Stimulated activated CD4-positive, alpha-beta T cell treated with anti-CD3 and anti-CD28 coated beads, TNF-alpha, amount 100 ng/mL, for 24 hours (primary cell): Measurements from ENCODE around the gene CDR2L.
"Not testable (repeated sequence)": the region's sequence is repeated elsewhere in the genome, so short reads cannot be mapped to it uniquely, and the experiment has no call there.

Experiments
- DNase-seq, 3 experiments: peaks; one replicate each; pipeline ENCODE4 v3.0.0-alpha.2; 2020; ENCODE audit warnings: low read depth in 3 of 3

Gene CDR2L

GRCh38 chr17:74959826-74960515 is 27.5 kb upstream of the CDR2L start:
- no peak for DNase-seq

DNA sequence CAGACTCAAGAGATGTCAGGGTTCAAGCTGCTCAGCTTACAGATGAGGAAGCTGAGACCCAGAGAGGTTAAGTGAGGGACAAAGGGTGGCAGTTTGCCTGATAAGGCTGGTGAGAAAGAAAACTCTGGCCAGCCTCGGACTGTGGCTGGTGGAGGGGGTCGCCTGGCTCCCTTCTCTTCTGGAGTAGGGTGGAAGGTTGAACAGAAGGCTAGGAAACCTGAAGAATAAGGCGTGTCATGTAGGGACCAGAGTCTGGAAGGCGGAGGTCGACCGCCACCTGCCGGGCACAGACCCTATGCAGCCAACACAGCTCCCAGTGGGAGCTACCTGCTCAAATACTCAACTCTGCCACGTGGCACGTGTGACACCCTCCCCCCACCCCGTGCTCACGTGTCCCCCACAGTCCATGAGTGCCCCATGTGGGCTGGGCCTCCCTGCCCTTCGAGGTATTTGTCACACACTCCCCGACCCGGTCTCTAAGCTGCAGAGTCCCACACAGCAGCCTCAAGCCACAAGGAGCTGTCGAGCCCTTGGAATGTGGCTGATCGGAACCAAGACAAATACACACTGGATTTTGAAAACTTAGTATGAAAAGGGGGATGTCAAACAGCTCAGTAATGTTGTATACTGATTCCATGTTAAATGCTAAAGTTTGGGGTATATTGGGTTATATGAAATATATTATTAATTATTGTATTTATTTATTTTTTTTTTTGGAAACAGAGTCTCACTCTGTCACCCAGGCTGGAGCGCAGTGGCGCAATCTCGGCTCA is 26.7 kb upstream of the CDR2L start:
- DNase-seq: peak in 2 of 3 experiments; percentile 18 to 61

DNA sequence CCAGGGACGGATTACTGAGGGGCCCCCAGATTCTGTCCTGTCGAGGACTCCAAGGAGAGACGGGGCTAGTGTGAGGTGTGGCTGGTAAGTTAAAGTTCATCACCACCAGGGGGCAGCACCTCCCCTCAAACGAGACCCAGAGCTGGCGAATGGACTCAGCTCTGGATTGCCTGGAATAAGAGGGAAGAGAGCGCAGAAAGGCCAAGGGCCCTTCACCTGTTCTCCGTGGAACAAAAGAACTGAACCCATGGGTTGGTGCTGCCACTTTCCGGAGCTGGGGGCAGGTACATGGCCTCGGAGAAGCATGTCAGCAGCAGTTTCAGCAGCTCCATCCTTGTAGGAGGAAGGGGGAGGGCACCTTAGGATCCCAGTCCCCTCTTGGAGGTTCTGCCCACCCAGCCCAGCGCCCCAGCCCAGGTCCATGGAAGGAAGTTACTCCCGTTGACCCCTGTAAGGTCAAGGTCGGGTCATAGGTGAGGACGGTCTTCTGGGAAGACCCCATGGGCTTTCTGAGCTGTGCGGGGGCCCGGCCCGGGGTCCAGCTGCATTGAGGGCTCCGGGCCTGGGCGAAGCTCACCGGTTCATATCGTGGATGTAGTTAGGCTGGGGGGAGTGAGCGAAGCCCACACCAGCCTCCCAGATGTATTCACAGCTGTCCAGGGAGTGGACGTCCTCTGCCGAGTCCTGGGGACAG is 25.6 kb upstream of the CDR2L start:
- DNase-seq: peak; percentile 78 to 84 (median 84)

DNA sequence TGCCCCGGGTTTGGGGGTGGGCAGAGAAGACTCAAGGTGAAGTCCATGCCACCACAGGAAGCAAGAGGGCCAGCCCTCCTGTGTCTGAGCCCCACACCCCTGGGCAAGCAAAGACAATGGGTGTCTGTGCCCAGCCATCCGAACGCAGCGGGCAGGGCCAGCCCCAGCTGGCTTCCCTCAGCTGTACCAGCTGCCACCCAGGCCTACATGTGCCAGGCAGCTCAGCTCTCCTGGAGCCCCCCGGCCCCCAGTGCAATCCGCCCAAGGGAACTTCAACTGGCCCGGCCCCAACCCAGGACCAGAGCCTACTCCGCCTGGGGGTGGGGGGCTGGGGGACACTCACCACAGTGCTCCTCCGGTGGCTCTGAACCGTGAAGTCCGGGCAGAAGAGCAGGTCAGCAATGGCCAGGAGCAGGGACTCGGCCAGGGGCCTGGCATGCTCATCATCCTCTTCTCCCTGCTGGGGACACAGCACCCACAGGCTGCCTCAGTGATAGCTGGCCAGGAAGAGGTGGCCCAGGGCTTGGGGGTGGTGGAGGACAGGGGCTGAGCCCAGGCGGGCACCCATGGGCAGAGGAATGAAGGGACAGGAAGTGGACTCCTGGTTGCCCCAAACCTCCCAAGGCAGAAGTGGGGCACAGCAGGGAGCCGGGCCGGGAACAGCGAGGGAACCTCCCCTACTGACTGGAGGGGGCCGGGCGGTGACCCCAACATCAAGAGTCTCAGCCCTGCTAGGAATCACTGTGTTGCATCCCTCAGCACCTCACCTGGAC is 24.6 kb upstream of the CDR2L start:
- DNase-seq: no peak

GRCh38 chr17:74963656-74964055 is 23.8 kb upstream of the CDR2L start:
- no peak for DNase-seq

- no peak for DNase-seq
Measured at GRCh38 chr17:74964246-74964761, 23.1 kb upstream of the CDR2L start.

- no peak for DNase-seq
Measured at GRCh38 chr17:74964988-74965622, 22.3 kb upstream of the CDR2L start.

GRCh38 chr17:74968361-74968780 is 19.1 kb upstream of the CDR2L start:
- no peak for DNase-seq

- DNase-seq: not testable (repeated sequence)
Measured at GRCh38 chr17:74969501-74969900, 17.9 kb upstream of the CDR2L start.

- DNase-seq: no peak
Measured at GRCh38 chr17:74970395-74970794, 17.0 kb upstream of the CDR2L start.

DNA sequence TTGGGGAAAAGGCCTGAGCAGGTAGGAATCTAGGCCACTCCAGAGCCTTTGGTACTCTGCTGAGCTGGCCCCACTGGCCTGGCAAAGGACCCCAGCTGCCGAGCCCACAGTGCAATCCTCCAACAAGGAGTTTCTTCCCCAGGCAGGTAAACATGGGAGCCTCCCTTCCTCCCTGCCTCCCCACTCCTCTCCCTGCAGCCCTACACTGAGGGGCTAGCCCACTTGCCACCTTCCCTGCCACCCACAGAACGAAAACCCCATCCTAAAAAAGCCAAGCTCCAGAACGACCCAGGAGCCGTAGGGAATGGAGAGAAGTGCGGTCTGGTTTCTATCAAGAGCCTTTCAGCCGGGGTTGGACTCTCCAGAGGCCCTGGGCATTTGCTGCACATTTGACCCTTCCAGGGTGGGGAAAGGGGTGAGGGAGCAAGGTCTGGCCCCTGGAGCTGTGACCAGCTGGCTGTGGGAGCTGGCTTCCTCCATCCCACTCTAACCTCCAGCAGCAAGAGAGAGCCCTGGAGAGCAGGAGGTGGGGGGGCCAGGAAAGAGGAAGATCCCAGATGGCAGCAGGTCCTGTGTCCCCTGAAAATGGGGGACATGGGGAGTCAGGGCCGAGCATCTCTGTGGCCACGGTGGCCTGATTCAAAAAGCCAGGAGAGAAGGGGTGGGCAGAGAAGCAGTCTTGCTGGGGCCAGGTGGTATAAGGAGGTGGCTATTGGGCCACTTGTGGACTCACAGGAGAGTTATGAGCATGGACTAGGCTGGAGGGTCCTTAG is 16.2 kb upstream of the CDR2L start:
- no peak for DNase-seq

- no peak for DNase-seq
Measured at GRCh38 chr17:74971842-74972106, 15.7 kb upstream of the CDR2L start.

DNA sequence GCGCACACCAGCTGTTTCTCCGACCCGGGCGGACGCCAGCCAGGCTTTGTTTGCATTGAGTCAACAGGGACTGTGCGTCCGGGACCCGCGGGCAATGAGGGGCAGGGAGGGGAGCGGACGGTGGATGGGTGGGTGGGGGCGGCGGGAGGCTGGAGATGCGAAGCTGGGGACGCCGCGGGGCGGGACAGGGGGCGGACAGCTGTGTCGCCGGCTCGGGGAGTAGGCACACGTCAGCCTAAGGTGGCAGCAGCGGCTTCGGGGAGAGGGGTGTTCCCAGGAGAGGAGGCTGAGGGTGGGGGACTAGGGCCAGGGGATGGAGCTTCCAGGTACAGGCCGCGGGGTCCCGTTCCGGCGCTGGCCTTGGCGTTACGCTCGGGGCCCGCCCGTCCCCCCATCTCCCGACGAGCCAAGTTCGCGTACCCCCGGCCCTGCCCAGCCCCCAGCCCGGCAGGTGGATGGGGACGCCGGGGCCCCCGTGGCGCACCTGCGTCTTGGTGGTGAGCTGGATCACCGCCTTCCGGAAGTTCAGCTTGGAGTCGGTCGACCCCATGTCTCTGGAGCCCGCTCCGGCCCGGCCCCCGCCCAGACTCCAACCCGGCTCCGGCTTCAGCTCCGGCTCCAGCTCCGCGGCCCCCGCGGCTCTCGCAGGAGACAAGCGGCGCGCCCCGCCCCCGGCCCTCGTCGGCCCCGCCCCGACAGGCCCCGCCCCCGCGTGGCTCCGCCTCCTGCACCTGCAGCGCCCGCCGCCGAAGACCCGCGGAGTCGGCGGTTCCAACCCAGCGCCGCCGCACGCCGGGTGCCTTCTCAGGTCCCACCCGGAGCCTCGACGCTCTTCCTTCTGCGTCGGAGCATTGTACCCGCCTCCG is 15.1 kb upstream of the CDR2L start, which contains the start of gene HID1:
TSS of gene HID1 (minus strand) at position 653 of the 866 bp plus-strand sequence. CDS start at position 550, 103 bp downstream.
- DNase-seq: peak; percentile 60 to 77 (median 60)

GRCh38 chr17:74972973-74973328 is 14.5 kb upstream of the CDR2L start:
- no peak for DNase-seq

DNA sequence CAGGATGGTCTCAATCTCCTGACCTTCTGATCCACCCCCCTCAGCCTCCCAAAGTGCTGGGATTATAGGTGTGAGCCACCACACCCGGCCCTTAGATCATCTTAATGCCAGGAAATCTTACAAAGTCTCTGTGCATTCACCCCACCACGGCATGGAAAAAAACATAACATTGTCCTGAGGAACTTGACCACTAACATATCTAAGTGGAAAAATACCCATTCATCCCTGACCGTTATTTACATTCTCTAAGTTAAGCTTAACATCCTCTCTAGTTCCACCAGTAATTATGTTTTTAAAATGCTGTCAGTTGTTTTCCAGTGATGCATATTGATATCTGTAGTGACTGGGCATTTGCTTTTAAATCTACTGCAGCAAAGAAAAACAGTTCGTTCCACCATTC is 11.5 kb upstream of the CDR2L start:
- no peak for DNase-seq

DNA sequence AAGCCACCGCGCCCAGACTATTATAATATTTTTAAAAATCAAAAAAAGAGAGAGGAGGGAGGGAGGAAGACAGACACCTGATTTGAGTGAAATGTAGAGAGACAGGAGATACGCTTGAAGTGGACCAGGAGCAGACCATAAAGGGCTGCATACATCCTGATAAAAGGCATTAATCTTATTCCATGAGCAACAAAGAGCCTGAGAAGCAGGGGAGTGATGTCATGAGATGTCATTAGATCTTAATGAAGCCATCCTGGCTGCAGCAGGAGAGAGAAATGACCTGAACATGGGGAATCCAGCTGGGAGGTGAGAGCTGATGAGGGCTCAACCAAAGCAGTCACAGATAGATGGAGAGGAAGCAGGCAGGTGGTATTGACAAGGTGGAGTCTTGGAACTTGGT is 9.6 kb upstream of the CDR2L start:
- DNase-seq: no peak

GRCh38 chr17:74978240-74978639 is 9.2 kb upstream of the CDR2L start:
- no peak for DNase-seq

DNA sequence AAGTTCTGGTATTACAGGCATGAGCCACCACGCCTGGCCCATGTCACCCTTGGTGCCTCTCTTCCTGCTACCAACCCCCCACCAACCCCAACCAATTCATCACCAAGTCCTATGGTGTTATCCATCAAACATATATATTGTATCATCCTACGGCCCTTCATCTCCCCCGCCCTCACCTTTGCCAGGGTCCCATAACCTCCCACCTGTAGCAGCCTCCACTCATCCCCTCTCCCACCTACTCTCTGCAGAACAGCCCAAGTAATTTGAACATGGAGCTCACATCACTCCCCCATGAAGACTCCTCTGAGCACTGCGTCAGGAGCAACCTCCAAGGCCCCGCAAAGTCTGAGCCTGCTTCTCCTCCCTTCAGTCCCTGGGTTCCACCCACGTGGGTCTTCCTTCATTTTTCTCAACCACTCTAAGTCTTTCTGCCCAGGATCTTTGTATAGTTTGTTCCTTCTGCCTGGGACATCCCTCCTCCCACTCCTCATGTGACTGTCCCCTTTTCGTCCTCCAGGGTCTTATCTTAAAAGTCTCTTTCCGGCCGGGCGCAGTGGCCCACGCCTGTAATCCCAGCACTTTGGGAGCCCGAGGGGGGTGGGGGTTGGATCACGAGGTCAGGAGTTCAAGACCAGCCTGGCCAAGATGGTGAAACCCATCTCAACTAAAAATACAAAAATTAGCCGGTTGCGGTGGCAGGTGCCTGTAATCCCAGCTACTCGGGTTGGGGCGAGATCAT is 7.9 kb upstream of the CDR2L start:
- DNase-seq: no peak
